ENCODE data around the gene GABBR1. TPM values are rescaled to one million over a fixed set of nuclear protein-coding genes. Genes with fewer than 3 reads are reported as not detected.
A peak's percentile ranks its signal among the peaks of the same experiment; 100 is the strongest.

The GABBR1 gene
- polyA plus RNA-seq, 1 donor (not counting 4 experiments of a cell fraction or from before 2014, with no cell fraction given): 18.9 TPM

- H4K20me1 ChIP-seq (ENCODE audit: control insufficient read depth, extremely low read depth, insufficient read depth, low read length): no peaks in the 10 kb centered on the region
- no peaks in the 10 kb centered on the region for H3K9me3 ChIP-seq (ENCODE audit: control insufficient read depth, low read depth, low read length)
- no peaks in the 10 kb centered on the region for H3K9me1 ChIP-seq (ENCODE audit: control insufficient read depth, extremely low read depth, insufficient read depth, low read length)
- peaks cover 16% of the 10 kb centered on the region for H3K4me1 ChIP-seq (ENCODE audit: control insufficient read depth, extremely low read depth, insufficient read depth, low read length)
- H3K4me2 ChIP-seq (ENCODE audit: control insufficient read depth, extremely low read depth, insufficient read depth, low read depth, low read length): peak overlapping the region; percentile 32
- no peak overlapping the region for H3K27ac ChIP-seq (ENCODE audit: control insufficient read depth, insufficient read depth, low read length)
- dilution Hi-C loops (cut with MboI; ENCODE audit: extremely low pct_ligation_motif_present, low sequenced_read_pairs): no loop called here
- no peak overlapping the region for H3K4me3 ChIP-seq (ENCODE audit: control insufficient read depth in 2 of 3, extremely low read depth in 1 of 3, insufficient read depth in 2 of 3, low read depth in 1 of 3, low read length in 3 of 3)
- FAIRE-seq (peak; percentile 68), DNase-seq (ENCODE audit: low read depth, low spot score) (no peak)
- no peak overlapping the region for H3K9ac ChIP-seq (ENCODE audit: control insufficient read depth, extremely low read depth, insufficient read depth, low read length)
- no peaks in the 10 kb centered on the region for H3K36me3 ChIP-seq (ENCODE audit: control insufficient read depth in 2 of 2, extremely low read depth in 1 of 2, insufficient read depth in 2 of 2, low read length in 2 of 2)
- H2AFZ ChIP-seq (ENCODE audit: control insufficient read depth, low read length): no peak overlapping the region
- TF ChIP-seq CTCF (optimal IDR thresholded peaks at IDR 0.05 in 1 of 3, IDR thresholded peaks at IDR 0.05 in 1 of 3, conservative IDR thresholded peaks at IDR 0.05 in 1 of 3; ENCODE audit: extremely low read depth in 1 of 3, insufficient read depth in 2 of 3, low read length in 3 of 3) (peak; percentile 67 to 92 (median 77)), EZH2 (IDR thresholded peaks at IDR 0.05; ENCODE audit: low read length) (no peak)
- no peaks in the 10 kb centered on the region for H3K27me3 ChIP-seq (ENCODE audit: control insufficient read depth, extremely low read depth, insufficient read depth, low read length)
- H3K79me2 ChIP-seq (ENCODE audit: control insufficient read depth, insufficient read depth, low read length): no peaks in the 10 kb centered on the region
These were observed 15.1 kb upstream of the GABBR1 start for GRCh38 chr6:29647927-29648642.

- Histone ChIP-seq H4K20me1 (ENCODE audit: control insufficient read depth, extremely low read depth, insufficient read depth, low read length) (no peaks in the 10 kb centered on the region), H3K36me3 (ENCODE audit: control insufficient read depth in 2 of 2, extremely low read depth in 1 of 2, insufficient read depth in 2 of 2, low read length in 2 of 2) (no peaks in the 10 kb centered on the region), H3K4me3 (ENCODE audit: control insufficient read depth in 2 of 3, extremely low read depth in 1 of 3, insufficient read depth in 2 of 3, low read depth in 1 of 3, low read length in 3 of 3) (no peak overlapping the region), H3K4me2 (ENCODE audit: control insufficient read depth, extremely low read depth, insufficient read depth, low read depth, low read length) (no peak overlapping the region), H3K9ac (ENCODE audit: control insufficient read depth, extremely low read depth, insufficient read depth, low read length) (no peak overlapping the region), H3K9me1 (ENCODE audit: control insufficient read depth, extremely low read depth, insufficient read depth, low read length) (no peaks in the 10 kb centered on the region), H3K4me1 (ENCODE audit: control insufficient read depth, extremely low read depth, insufficient read depth, low read length) (peaks cover 7% of the 10 kb centered on the region), H3K79me2 (ENCODE audit: control insufficient read depth, insufficient read depth, low read length) (no peaks in the 10 kb centered on the region), H3K27ac (ENCODE audit: control insufficient read depth, insufficient read depth, low read length) (no peak overlapping the region), H3K9me3 (ENCODE audit: control insufficient read depth, low read depth, low read length) (no peaks in the 10 kb centered on the region), H3K27me3 (ENCODE audit: control insufficient read depth, extremely low read depth, insufficient read depth, low read length) (no peaks in the 10 kb centered on the region), H2AFZ (ENCODE audit: control insufficient read depth, low read length) (no peak overlapping the region)
- dilution Hi-C loops (cut with MboI; ENCODE audit: extremely low pct_ligation_motif_present, low sequenced_read_pairs): no loop called here
- FAIRE-seq (peak; percentile 71), DNase-seq (ENCODE audit: low read depth, low spot score) (no peak)
- TF ChIP-seq EZH2 (IDR thresholded peaks at IDR 0.05; ENCODE audit: low read length): no peak
These were observed 8.6 kb upstream of the GABBR1 start for GRCh38 chr6:29641430-29642148.

All from keratinocyte (primary cell).